Ramos (cell line): ENCODE results near the gene OGFRL1.

Experiments used
- in situ Hi-C: fragments of 300-500 bp; cut with MboI; formaldehyde crosslinking; loops from one replicate; pipeline ENCODE4 v1.14.3; 2022; ENCODE audit warnings: low sequenced_read_pairs; ENCODE audit not compliant: unreplicated experiment

Gene OGFRL1

DNA sequence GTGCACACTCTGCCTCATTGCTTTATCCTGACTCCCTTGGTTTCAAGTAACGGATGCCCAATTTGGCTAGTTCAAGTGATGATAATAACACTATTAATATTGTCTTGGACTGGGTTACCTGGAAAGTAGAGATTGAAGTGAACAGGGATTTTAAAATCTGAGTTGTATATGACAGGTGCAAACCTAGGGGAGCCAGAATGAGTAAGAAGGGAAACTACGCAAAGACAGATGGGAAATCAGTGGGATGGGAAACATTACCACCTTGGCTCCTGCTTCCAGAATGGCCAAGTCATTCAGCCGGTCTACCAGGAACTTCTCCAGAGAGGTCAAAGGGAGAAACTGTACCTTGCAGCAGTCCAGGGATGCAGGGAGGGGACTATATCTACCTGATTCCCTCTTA, 41.9 kb downstream of the OGFRL1 start:
- in situ Hi-C loops: no loop called here

- in situ Hi-C loops: no loop called here
Observed at GRCh38 chr6:71332012-71332411, 43.4 kb downstream of the OGFRL1 start.

- in situ Hi-C loops: no loop called here
Observed at GRCh38 chr6:71333050-71333449, 44.4 kb downstream of the OGFRL1 start.

- in situ Hi-C loops: no loop called here
Observed at GRCh38 chr6:71333697-71334096, 45.1 kb downstream of the OGFRL1 start.

- in situ Hi-C loops: no loop called here
Observed at GRCh38 chr6:71334768-71335167, 46.2 kb downstream of the OGFRL1 start.

DNA sequence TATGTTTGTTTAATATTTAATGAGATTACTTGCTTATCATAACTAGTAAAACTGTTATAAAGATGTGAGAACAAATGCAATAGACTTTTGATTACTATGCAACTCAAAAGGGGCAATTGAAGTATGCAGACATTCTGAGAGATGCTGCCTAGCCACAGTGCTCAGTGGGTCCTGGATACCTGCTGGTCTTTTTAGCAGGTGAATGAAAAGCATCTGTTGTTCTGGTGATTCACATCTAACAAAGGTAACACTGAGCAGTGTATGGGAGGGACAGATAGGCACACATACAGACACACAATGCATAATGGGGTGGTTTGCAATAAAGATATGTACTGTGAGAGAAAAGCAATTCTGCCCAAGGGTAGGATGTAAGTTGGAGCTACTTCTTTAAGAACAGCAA, 46.9 kb downstream of the OGFRL1 start:
- in situ Hi-C loops: no loop called here

DNA sequence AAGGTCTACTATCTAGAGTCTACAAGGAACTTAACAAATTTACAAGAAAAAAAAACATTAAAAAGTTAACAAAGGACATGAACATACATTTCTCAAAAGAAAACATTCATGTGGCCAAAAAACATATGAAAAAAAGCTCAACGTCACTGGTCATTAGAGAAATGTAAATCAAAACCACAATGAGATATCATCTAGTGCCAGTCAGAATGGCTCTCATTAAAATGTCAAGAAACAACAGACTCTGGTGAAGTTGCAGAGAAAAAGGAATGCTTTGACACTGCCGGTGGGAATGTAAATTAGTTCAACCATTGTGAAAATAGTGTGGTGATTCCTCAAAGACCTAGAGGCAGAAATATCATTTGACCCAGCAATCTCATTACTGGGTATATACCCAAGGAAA, 48.3 kb downstream of the OGFRL1 start:
- in situ Hi-C loops: no loop called here

GRCh38 chr6:71338540-71339316, 50.1 kb downstream of the OGFRL1 start:
- in situ Hi-C loops: no loop called here

GRCh38 chr6:71342772-71343171, 54.2 kb downstream of the OGFRL1 start:
- in situ Hi-C loops: loop anchor here (10.0 kb wide), 1 partner anchor 148 kb away; no protein-coding TSS in a partner anchor

DNA sequence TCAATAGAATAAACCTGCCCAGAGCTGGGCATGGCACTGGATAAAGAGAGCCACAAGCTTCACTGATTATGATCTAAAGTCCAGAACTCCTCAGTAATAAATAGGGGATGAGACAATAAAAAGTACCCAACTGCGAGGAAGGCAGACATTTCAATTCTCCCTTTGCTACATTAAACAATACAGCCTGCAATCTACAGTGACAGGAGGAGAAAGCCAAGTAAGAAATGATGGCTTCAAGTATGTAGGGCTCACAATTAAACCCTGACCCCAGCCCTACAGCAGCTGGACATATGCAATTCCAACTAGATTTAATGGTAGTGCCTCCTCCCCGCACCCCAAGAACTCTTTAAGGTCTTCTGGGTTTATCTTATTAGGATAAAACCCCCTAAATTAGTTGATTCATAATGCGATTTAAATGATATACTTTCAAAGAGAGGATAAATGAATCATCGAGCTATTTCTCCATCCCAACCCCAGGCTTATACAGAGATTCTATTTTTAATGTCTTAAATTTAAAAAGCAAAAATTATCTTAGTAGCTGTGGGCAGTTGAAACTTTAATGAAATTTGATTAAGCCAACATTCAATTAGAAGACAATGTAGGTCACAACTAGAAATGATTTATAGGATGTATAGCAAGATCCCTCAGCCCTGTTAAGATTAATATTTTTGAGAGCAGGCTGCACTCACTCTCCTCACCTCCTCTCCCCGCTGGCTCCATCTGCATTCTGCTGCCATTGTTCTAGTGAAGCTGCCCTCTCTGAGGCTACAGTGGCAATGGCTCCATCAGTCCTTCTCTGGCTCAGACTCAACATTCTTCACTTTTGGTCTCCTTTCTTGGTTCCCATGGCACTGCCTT, 57.1 kb downstream of the OGFRL1 start:
- in situ Hi-C loops: loop anchor here (10.0 kb wide), 1 partner anchor 151 kb away; no protein-coding TSS in a partner anchor

DNA sequence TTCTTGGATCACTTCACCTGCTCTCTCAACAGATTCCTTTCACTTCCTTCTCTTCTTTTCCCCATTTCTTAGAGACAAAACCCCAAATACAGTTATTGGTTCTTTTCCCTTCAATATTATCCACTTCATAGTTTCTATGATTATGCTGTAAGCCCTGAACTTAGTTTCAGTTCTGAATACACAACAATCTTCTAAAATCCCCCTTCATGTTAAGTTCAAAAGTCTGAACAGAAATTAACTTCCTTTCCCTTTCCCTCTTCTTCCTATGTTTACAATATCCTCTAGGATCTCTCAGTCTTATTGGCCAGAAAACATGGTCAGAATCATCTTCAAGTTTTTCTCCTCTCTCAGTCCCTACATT, 57.7 kb downstream of the OGFRL1 start:
- in situ Hi-C loops: loop anchor here (10.0 kb wide), 1 partner anchor 152 kb away; no protein-coding TSS in a partner anchor

DNA sequence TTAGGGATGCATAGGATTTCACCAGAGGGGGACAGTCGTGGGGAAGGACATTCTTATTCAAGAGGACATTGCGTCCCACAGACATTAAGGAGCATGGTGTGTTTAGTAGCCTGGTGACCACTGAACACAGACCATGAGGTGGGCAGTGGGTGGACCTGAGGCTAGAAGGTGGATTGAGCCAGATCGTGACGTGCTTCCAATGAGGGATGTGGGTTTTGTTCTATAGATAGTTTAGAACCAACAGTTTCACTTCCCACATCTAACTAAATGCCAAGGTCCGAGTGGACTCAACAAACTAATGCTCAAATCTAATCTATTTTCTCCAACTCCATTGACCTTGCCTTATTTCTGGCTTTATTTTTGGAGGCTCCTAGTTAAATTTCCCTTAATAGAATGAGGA, 58.5 kb downstream of the OGFRL1 start:
- in situ Hi-C loops: loop anchor here (10.0 kb wide), 1 partner anchor 152 kb away; no protein-coding TSS in a partner anchor

GRCh38 chr6:71349395-71349794, 60.8 kb downstream of the OGFRL1 start:
- in situ Hi-C loops: loop anchor here (10.0 kb wide), 1 partner anchor 155 kb away; no protein-coding TSS in a partner anchor

DNA sequence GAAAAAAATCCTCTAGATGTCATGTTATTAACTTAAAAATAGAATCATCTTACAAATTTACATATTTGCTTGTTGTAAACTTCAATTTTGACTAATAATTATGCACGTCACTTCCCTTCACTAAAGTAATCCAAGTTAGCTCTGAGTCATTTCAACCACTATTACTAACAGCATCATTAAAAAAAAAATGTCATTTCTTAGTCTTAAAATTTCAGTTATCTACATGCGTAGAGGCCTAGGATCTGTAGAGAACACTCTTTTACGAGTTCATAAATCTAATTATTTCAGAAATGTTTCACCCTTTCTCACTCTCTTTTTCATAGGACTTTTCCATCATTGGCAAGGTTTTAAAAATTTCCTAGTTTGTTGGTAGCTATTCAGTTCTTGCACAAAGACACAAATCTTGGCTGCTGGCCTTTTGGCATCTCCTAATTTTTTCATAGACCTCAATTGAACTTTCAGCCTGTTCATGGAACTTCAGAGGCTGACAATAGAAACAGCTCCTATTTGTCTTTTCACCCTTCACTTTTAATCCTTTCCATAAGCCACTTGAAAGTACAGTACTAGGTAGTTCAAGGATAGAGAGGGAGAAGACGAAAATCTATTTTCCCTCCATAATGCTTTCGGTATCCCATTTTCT, 61.5 kb downstream of the OGFRL1 start:
- in situ Hi-C loops: loop anchor here (10.0 kb wide), 1 partner anchor 155 kb away; no protein-coding TSS in a partner anchor

DNA sequence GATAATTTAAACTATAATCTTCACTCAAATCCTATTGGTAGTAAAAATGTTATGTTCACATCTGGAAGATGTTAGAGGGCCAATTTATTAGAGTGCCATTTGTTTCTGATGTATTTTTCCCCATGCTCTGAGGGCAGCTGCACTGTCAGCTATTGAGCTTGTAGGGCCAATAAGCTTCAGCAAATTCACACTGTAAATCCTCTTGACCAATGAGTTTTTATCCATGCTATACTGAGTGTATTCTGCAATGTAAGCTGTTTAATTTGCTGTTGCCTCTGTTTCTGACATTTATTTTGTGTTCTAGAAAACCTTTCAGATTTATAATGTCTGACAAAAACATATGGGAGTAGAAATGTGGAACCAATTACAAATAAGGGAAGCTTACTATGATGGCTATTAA, 62.6 kb downstream of the OGFRL1 start:
- in situ Hi-C loops: no loop called here
